Putamen (tissue), 1 donor: ENCODE data around the gene CORO2B.
A peak's percentile ranks its signal among the peaks of the same experiment; 100 is the strongest.

Source experiments
- DNase-seq: peaks from one replicate; pipeline ENCODE4 v3.0.0-alpha.2; 2016; ENCODE audit warnings: low spot score

CORO2B gene

GRCh38 chr15:68574046-68574445, 4.7 kb upstream of the CORO2B start:
- DNase-seq = no peak

DNA sequence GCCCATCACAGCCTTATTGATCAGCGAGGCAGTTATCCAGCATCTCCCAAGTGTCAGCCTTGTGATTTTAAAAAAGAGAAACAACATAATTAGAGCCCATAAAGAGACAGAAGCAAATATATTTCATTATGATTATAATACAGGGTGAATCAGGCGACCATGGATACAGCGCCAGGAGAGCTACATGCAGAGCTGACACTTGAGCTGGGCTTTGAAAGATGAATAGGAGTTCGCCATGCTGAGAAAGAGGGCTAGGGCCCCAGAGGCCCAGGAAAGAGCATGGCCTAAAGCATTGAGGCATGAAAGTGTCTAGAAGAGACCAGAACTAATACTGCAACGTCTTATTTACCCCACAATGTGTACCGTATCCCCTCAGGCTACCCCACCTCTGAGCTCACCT, 4.2 kb upstream of the CORO2B start:
- DNase-seq = no peak

DNA sequence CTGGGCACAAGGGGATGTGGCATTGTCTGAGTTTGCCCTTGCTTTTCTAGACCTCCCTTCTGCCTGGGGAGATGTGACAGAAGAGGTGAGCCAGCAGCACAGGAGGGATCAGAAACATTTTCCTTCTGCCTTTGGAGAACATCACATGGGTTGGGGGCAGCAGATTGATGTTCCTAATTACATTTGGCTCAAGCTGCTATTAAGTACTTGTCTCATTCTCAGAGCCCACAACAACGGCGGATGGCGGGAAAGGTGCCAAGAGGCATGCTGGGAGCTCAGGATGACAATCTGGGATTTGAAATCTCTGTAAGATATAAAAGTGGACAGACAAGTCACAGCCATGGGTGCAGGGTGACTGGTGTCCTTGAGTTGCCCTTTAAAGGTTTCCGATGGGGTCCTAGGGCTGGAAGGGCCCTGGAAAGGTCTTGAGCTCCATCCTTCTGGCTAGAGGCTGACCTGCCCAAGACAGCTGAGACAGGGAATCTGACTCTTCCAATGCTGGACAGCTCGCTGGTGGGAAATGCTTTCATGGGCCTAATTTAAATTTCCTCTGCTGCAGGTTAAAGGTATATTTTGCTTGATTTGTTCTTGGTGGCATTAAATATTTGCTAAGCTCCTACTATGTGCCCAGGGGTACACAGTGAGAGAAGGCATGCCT, 2.4 kb upstream of the CORO2B start:
- DNase-seq = no peak

DNA sequence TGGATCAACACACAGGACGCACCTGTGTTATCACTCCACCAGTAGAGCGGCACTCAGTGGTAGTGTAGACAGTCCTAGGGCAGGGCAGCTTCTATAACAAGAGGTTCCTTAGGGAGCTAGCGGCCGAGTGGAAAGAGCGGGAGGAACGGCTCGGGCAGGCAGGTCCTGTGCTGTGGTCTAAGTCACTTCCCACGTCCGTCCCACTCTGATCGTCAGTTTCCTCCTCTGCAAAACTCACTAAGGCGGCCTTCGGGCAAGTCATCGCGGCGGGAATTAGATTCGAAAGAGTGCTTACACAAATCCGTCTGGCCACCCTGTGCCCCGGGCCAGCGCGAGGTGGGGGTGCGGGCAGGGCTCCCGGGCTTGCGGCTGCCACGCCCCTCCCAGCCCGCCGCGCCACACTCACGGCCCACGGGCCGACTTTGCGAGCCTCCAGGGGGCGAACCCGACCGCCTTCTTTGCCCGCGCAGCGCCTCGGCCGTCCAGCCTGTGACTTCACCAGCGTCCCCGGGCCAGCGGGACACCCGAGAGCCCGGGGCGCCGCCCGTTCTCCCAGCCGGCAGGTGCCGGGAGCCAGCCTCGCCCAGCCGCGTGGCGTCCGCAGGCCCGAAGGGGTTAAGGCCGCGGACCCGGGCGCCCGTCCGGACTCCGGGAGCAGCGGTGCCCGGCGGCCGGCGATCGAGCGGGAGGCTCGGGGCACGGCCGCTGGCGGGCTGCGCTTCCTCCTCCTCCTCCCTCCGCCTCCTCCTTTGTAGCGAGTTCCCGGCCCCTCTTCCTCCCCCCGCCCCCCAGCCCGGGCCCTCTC, 416 bp upstream of the CORO2B start:
- DNase-seq = peak; percentile 77

- DNase-seq = no peak
These were observed 1.5 kb downstream of the CORO2B start for GRCh38 chr15:68580026-68580882.

DNA sequence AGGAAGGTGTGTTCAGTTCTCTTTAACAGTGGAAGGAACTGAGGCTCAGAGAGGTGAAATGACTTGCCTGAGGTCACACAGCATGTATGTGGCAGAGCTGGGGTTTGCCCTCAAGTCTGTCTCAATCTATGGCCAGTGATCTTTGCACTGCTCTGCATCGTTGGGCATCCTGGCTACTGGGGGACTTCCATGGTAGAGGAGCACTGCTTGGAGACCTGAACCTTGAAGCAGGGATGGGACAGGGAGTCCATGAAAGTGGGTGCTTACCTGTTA, 2.0 kb downstream of the CORO2B start:
- DNase-seq = no peak

- DNase-seq = no peak
These were observed 2.9 kb downstream of the CORO2B start for GRCh38 chr15:68581725-68582124.

GRCh38 chr15:68582236-68582635, 3.4 kb downstream of the CORO2B start:
- DNase-seq = no peak

- DNase-seq = no peak
These were observed 4.1 kb downstream of the CORO2B start for GRCh38 chr15:68582864-68583263.

- DNase-seq = no peak
These were observed 4.5 kb downstream of the CORO2B start for GRCh38 chr15:68583321-68583720.

- DNase-seq = no peak
These were observed 5.4 kb downstream of the CORO2B start for GRCh38 chr15:68583936-68584755.

DNA sequence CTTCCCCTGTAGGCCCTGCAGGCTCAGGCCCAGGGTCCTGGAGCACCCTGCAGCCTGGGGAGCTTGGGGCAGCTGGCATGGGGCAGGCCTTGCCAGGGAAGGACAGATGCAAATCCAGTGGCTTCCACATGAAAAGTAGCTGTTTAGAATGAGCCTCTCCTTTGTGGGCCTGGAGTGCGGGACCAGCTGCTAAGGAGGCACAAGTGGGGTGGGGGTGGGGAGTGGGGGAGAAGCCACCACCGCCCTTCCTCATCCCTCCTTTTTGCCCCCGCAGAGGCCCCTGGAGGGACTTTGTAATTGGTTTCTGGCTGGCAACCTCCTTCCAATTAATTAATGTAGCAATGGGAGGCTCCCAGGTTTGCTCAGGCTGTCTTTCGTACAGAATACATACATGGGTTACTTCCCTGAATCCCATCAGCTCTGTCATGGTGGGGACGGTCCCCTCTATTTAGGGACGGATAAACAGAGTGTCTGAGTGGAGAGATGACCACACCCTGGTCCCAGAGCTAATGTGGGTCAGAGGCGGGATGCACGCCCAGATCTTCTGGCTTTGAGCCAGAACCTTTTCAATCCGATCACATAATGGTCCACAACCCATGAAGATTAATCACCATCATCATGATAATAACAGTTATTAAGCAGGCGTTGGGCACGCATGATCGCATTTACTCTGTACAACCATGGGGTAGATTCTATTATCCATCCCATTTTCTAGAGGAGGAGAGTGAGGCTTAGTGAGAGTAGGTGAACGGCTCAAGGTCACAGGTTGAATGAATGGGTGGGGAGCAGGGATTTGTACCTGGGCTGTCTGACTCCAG, 6.2 kb downstream of the CORO2B start:
- peak; percentile 67 for DNase-seq

DNA sequence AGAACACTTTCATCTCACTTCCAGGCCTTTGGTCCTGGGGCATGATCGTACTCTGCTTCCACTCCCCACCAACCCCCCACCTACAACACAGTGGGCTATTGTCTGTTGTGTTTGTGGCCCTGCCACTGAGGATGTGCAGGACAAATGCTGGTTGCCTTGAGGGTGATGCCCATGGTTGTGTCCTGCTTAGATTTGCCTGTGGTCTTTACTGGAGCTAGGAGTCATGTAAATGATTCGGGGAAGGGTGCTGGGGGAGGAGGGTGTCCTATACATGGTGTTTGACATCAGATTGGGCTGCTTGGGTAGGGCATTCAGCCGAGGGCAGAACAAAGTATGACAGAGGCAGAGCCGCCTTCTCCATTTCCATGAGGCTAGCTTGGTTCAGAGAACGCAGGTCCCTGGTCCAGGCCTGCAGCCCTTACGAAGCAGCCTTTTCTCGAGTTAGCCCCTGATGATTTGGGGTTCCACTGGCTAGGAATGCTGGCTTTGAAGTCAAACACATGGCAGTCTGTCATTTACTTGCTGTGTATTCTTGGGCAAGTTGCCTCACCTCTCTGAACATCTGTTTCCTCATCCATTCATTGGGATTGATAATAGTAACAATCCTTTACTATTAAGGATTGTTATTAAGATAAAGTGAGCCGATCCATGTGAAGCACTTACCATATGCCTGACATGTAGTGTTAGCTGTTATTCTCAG, 6.9 kb downstream of the CORO2B start:
- DNase-seq = peak; percentile 65

GRCh38 chr15:68586274-68586961, 7.6 kb downstream of the CORO2B start:
- DNase-seq = no peak

DNA sequence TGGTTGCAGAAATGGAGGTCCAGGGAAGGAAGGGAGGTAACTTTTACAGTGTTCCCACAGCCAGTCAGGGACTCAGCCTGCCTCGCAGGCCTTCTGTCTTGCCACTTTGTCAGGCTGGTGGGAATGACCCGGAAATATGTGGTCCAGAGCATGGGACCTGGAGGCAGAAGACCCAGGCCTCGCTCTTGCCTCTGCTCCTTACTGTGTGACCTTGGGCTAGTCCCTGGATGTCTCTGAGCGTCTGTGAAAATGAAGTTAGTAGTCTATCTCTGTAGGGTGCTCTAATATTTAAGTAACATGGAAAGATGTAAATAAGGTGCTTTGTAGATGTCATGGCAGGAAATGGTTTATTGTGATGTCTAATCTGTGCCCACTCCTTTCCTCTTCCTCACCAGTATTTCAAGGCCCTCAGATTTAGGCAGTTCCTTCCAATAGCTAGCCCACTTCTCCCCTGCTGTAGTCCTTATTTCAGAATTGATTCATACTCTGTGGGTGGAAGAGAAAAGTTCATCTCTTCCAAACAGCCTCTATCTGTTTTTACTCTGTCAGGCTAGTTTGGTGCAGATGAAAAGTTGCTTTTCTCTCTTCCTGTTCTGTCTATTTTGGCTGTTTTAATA, 9.1 kb downstream of the CORO2B start:
- DNase-seq = no peak

DNA sequence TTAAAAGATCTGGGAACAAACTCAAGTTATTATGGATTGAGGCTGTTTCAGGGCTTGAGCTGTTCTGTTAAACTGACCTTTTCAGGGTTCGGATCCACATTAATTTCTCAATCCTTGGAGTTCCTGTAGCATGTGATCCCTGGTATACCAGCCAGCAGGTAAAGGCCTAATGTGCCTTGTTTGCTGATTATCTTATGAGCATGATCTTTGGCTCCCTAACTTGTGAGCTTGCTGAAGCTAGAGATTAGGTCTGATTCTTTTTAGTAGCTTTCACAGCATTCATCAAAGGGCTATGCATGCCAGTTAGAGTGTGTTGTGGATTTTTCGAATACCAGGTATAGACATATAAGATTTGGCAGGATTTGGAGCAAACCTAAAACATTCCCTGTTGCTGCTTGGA, 10.3 kb downstream of the CORO2B start:
- DNase-seq = no peak

- no peak for DNase-seq
These were observed 11.3 kb downstream of the CORO2B start for GRCh38 chr15:68589783-68590710.

DNA sequence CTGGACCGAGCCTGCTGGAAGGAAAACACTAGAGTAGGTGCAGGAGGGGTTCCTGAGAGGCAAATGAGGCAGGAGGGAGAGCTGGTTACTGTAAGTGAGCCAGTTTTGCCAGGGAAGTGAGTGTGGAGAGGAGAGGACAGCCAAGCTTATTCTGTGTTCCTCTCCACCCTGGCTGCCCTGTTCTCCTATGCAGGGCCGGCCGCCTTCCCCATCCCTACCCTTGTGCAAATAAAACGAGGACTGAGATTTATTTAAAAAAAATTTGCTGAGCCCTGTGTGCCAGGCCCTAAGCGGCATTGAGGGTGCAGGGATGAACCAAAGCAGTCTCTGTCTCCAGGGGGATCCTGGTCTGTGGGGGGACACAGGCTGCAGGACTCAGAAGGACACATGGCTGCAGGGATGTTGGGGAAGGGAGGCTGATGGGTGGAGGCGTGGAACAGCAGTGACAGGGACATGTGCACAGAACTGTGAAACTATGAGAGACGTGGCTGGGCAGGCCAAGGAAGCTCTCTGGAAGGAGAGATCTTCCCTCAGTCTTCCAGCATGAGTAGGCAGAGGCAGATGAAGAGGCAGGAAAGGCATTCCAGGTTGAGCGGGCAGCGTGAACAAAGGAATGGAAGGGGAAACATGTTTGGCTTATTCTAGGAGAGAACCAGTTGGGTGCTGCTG, 12.1 kb downstream of the CORO2B start:
- DNase-seq = no peak
